Cerebellar nuclear complex (tissue), 1 donor: ENCODE data around the gene GSTM4.

Experiments
- DNase-seq, 2 experiments: peaks; one replicate each; lab custom pipeline; 2025; lab: John Stamatoyannopoulos, UW

GSTM4 gene

GRCh38 chr1:109655615-109656519, at the start of gene GSTM4:
TSS of gene GSTM4 (plus strand) at chr1:109656099. CDS start at chr1:109656390, 291 bp downstream.
- peak in 1 of 2 experiments; percentile 6 for DNase-seq

- no peak for DNase-seq
Observed at GRCh38 chr1:109609881-109610280, 46.0 kb upstream of the GSTM4 start.

- DNase-seq: no peak
Observed at GRCh38 chr1:109610609-109611307, 45.1 kb upstream of the GSTM4 start.

- no peak for DNase-seq
Observed at GRCh38 chr1:109611308-109611990, 44.5 kb upstream of the GSTM4 start.

- DNase-seq: no peak
Observed at GRCh38 chr1:109613361-109614147, 42.3 kb upstream of the GSTM4 start.

- no peak for DNase-seq
Observed at GRCh38 chr1:109615879-109616278, 40.0 kb upstream of the GSTM4 start.

GRCh38 chr1:109616391-109616790, 39.5 kb upstream of the GSTM4 start:
- no peak for DNase-seq

- no peak for DNase-seq
Observed at GRCh38 chr1:109617291-109617801, 38.6 kb upstream of the GSTM4 start.

- no peak for DNase-seq
Observed at GRCh38 chr1:109618661-109619575, 37.0 kb upstream of the GSTM4 start.

- no peak for DNase-seq
Observed at GRCh38 chr1:109619576-109620400, 36.1 kb upstream of the GSTM4 start, which contains the start of the genes AMPD2 and GNAT2. TSS of gene AMPD2 (plus strand) at chr1:109619837. CDS start at chr1:109621176, 1,339 bp downstream. TSS of gene GNAT2 (minus strand) at chr1:109619616. CDS start at chr1:109612870, 6,746 bp downstream.

GRCh38 chr1:109620401-109620791, 35.5 kb upstream of the GSTM4 start:
- no peak for DNase-seq

- DNase-seq: peak; percentile 11 to 66
Observed at GRCh38 chr1:109620841-109621286, 35.0 kb upstream of the GSTM4 start.

- DNase-seq: no peak
Observed at GRCh38 chr1:109621379-109622136, 34.3 kb upstream of the GSTM4 start.

GRCh38 chr1:109622137-109622892, 33.6 kb upstream of the GSTM4 start:
- DNase-seq: no peak

- no peak for DNase-seq
Observed at GRCh38 chr1:109622895-109623294, 33.0 kb upstream of the GSTM4 start.

GRCh38 chr1:109623601-109624161, 32.2 kb upstream of the GSTM4 start:
- DNase-seq: no peak
